ENCODE measurements around the gene CLCN1.

The CLCN1 gene

GRCh38 chr7:143329471-143330170 is 13.7 kb downstream of the CLCN1 start:
- Histone ChIP-seq H3K36me3 (ENCODE audit: insufficient read depth, low read length) (no peaks in the 10 kb centered on the region), H2AFZ (ENCODE audit: low read length) (no peak overlapping the region), H4K20me1 (ENCODE audit: insufficient read depth, low read length, poor library complexity, severe bottlenecking) (no peaks in the 10 kb centered on the region), H3K4me2 (ENCODE audit: low read depth, low read length, poor library complexity, severe bottlenecking) (no peak overlapping the region), H3K9me3 (ENCODE audit: insufficient read depth, low read depth, low read length) (no peaks in the 10 kb centered on the region), H3K9ac (ENCODE audit: low read depth, low read length, poor library complexity, severe bottlenecking) (no peak overlapping the region), H3K79me2 (ENCODE audit: insufficient read depth, low read length) (no peaks in the 10 kb centered on the region), H3K4me1 (ENCODE audit: insufficient read depth, low read length, poor library complexity, severe bottlenecking) (no peaks in the 10 kb centered on the region), H3K4me3 (ENCODE audit: low read length, poor library complexity, severe bottlenecking) (no peak overlapping the region), H3K9me2 (replicated peaks; ENCODE audit: low read depth, low read length) (no peaks in the 10 kb centered on the region), H3F3A (ENCODE audit: low read depth) (no peaks in the 10 kb centered on the region), H3K27me3 (ENCODE audit: insufficient read depth, low read length, poor library complexity, severe bottlenecking) (no peaks in the 10 kb centered on the region)
- TF ChIP-seq EZH2phosphoT487 (IDR thresholded peaks at IDR 0.05; ENCODE audit: borderline replicate concordance), result no peak
- TF ChIP-seq CTCF (conservative IDR thresholded peaks at IDR 0.05; ENCODE audit: low read length), result peak; percentile 64

- no peak for TF ChIP-seq EZH2phosphoT487 (IDR thresholded peaks at IDR 0.05; ENCODE audit: borderline replicate concordance)
- no peak for TF ChIP-seq CTCF (conservative IDR thresholded peaks at IDR 0.05; ENCODE audit: low read length)
- H3K9ac ChIP-seq (ENCODE audit: low read depth, low read length, poor library complexity, severe bottlenecking), result no peak overlapping the region
These were observed 15.4 kb downstream of the CLCN1 start for GRCh38 chr7:143331179-143331801.

GRCh38 chr7:143334244-143334643 is 18.3 kb downstream of the CLCN1 start:
- Histone ChIP-seq H3K36me3 (ENCODE audit: insufficient read depth, low read length) (no peaks in the 10 kb centered on the region), H3F3A (ENCODE audit: low read depth) (no peaks in the 10 kb centered on the region), H3K27me3 (ENCODE audit: insufficient read depth, low read length, poor library complexity, severe bottlenecking) (no peaks in the 10 kb centered on the region), H2AFZ (ENCODE audit: low read length) (no peak overlapping the region), H4K20me1 (ENCODE audit: insufficient read depth, low read length, poor library complexity, severe bottlenecking) (no peaks in the 10 kb centered on the region), H3K4me1 (ENCODE audit: insufficient read depth, low read length, poor library complexity, severe bottlenecking) (no peaks in the 10 kb centered on the region), H3K4me3 (ENCODE audit: low read length, poor library complexity, severe bottlenecking) (no peak overlapping the region), H3K79me2 (ENCODE audit: insufficient read depth, low read length) (no peaks in the 10 kb centered on the region), H3K9me2 (replicated peaks; ENCODE audit: low read depth, low read length) (no peaks in the 10 kb centered on the region), H3K9me3 (ENCODE audit: insufficient read depth, low read depth, low read length) (no peaks in the 10 kb centered on the region), H3K9ac (ENCODE audit: low read depth, low read length, poor library complexity, severe bottlenecking) (no peak overlapping the region), H3K4me2 (ENCODE audit: low read depth, low read length, poor library complexity, severe bottlenecking) (no peak overlapping the region)
- TF ChIP-seq CTCF (conservative IDR thresholded peaks at IDR 0.05; ENCODE audit: low read length), result no peak
- TF ChIP-seq EZH2phosphoT487 (IDR thresholded peaks at IDR 0.05; ENCODE audit: borderline replicate concordance), result no peak

More at GRCh38 chr7:143331179-143331801, 15.4 kb downstream of the CLCN1 start:
- H3K79me2 ChIP-seq (ENCODE audit: insufficient read depth, low read length), result no peaks in the 10 kb centered on the region
- H2AFZ ChIP-seq (ENCODE audit: low read length), result no peak overlapping the region
- no peaks in the 10 kb centered on the region for H3K36me3 ChIP-seq (ENCODE audit: insufficient read depth, low read length)
- H3F3A ChIP-seq (ENCODE audit: low read depth), result no peaks in the 10 kb centered on the region
- no peaks in the 10 kb centered on the region for H3K4me1 ChIP-seq (ENCODE audit: insufficient read depth, low read length, poor library complexity, severe bottlenecking)
- no peaks in the 10 kb centered on the region for H4K20me1 ChIP-seq (ENCODE audit: insufficient read depth, low read length, poor library complexity, severe bottlenecking)
- no peaks in the 10 kb centered on the region for H3K27me3 ChIP-seq (ENCODE audit: insufficient read depth, low read length, poor library complexity, severe bottlenecking)
- H3K4me2 ChIP-seq (ENCODE audit: low read depth, low read length, poor library complexity, severe bottlenecking), result no peak overlapping the region
- no peaks in the 10 kb centered on the region for H3K9me2 ChIP-seq (replicated peaks; ENCODE audit: low read depth, low read length)
- H3K9me3 ChIP-seq (ENCODE audit: insufficient read depth, low read depth, low read length), result no peaks in the 10 kb centered on the region
- no peak overlapping the region for H3K4me3 ChIP-seq (ENCODE audit: low read length, poor library complexity, severe bottlenecking)
